HG03103 (cell line): ENCODE results near the gene TAS2R60.
"Not testable (repeated sequence)": the region's sequence is repeated elsewhere in the genome, so short reads cannot be mapped to it uniquely, and the experiment has no call there.

ENCODE experiments used
- ATAC-seq: cut with Tn5 transposase; IDR thresholded peaks from one replicate; pipeline ENCODE4 v1.9.1; 2021; ENCODE audit warnings: low read depth; ENCODE audit not compliant: unreplicated experiment

Gene TAS2R60

GRCh38 chr7:143467724-143468123, 24.5 kb downstream of the TAS2R60 start:
- ATAC-seq, result no peak

DNA sequence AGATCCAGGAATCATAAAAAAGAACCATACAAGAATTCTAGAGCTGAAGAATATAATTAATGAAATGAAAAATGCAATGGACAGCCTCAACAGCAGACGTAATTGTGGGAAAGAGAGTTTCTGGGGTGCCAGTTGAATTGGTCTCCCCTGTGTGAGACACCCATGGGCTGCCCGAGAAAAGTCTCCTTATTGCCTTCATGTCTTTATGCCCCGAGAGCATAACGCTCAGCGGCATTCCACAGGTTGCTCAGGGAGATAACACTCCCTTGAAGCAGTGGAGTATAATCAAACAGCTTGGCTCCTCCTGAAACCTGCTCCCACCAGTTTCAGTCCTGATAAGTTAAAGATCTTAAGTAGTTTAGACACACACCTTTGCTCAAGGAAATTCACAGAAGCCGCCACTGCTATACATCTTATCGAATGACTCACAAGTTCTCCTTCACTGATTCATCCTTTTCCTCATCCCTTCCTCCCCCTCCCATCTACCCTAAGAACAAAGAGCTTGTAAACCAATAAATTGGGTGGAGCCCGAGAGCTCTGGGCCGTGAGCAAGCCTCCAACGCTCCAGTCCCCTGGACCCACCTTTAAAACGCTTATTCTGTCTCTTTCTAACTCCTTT, 28.9 kb downstream of the TAS2R60 start:
- ATAC-seq, result not testable (repeated sequence)

GRCh38 chr7:143477501-143478150, 34.4 kb downstream of the TAS2R60 start, which contains the start of gene TAS2R41:
TSS of gene TAS2R41 (plus strand) at chr7:143477873. CDS start at chr7:143477873, 0 bp downstream.
- ATAC-seq, result no peak

- no peak for ATAC-seq
Measured at GRCh38 chr7:143479055-143479766, 36.0 kb downstream of the TAS2R60 start.

DNA sequence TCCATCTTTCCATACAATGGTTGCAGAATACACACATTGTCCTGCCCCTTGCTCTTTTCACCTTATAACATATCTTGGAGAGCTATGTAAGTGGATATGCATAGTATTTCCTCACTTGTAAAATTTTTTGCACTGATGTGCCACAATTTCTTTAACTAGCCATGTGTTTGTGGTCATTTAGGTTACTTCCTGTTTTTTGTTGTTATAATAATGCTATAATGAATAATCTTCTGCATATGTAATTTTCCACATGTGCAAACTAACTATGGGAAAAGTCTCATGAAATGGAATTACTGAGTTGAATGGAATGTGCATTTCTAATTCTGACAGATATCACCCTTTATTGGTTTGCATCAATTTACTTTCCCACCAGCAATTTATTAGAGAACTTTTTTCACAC, 37.2 kb downstream of the TAS2R60 start:
- no peak for ATAC-seq

DNA sequence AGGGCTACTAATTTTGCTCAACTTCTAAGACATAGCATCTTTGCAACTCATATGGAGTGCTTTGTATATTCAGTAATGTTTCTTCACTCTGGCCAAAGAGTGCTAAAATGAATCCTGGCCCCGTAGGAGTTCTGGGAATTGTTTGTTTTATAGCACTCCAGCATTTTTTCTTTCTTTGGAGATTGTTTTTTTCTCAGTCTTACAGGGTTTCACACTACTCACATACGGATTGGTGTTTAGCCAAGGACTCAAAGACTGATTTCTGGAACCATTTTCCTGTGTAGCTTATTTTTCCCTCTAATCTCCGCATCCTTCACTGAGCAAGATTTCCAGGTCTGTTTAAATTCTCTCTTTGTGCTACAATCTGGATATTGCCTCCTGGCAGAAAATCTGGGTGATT, 40.9 kb downstream of the TAS2R60 start:
- no peak for ATAC-seq

DNA sequence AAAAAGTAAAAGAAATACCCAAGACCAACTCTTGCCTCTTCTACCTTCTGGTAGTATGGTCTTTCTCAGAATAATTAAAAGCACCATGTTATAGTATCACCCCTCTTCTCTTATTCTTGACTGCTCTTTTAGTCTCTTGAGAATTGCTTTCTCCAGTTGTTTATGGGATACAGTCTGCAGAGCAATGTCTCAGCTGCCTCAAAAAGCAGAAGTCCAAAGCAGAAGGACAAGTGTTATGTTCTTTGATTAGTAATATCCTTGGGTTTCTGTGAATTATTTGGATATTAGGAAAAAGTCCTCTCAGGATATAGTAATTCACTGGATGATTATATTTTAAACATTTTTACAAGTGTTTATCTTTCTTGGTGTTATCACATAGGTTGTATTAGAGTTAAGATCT, 41.8 kb downstream of the TAS2R60 start:
- ATAC-seq, result no peak

GRCh38 chr7:143485500-143485899, 42.2 kb downstream of the TAS2R60 start:
- ATAC-seq, result no peak

- ATAC-seq, result not testable (repeated sequence)
Measured at GRCh38 chr7:143486266-143486665, 43.0 kb downstream of the TAS2R60 start.

DNA sequence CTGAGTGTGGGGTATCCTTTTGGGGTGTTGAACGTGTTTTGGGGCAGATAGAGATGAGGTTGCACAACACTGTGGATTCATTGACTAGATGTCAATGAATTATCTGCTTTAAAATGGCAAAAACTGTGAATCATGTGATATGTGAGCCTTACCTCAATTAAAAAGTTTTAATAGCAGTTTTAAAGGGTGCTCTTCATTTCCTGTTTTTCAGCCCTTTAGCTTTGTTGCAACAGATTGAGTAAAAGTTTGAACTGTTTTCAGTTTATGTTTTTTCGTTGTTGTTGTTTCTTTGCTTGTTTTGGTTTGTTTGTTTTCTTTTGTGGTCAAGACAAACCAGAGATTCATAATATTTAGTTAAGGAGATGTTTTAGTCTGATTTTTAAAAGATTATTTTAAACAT, 43.8 kb downstream of the TAS2R60 start:
- ATAC-seq, result no peak

GRCh38 chr7:143487566-143487965, 44.3 kb downstream of the TAS2R60 start:
- ATAC-seq, result no peak

DNA sequence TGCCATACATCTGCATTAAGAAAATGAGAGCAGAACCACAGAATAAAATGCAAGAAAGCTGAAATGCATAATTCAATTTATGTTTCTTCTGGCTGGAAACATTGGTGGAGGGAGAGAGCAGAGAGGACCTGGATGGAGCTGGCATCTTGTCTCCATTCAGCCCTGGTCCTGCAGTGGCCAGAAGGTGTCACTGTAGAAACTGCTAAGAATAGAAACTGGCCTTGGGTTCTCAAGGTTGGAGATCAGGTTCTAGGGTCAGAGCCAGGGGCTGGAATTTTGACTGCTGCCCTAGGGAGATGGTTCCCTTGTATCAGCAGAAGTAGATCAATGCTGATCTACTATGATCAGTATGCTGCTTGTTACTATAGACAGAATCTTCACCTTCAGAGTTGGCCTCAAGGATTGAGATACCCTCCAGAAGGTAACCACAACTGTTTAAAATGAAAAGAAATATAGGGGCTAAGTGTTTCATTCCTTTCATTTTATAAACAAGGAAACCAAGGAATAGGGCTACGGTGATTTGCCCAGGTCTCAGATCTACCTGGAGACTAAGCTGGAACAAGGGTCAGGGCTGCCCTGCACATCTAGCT, 47.6 kb downstream of the TAS2R60 start:
- no peak for ATAC-seq

DNA sequence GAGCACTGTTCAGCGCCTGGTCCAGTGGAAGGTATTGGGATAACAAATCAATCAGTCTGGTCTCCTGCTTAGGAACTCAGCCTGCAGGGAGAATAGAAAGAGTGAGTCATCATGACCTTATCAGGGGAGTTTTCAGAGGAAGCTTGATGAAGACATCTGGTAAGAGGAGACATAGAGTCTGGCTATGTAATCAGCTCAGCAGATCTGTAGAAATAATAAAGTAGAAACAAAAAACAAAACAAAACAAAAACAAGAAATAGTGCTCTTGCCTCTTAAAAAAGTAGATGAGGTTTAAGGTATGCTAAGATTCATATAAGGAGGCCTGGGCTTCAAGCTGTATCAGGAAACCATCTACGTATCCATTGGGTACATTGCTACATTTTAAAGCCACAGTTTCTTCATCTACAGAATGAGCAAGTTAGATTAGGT, 48.8 kb downstream of the TAS2R60 start:
- ATAC-seq, result no peak

DNA sequence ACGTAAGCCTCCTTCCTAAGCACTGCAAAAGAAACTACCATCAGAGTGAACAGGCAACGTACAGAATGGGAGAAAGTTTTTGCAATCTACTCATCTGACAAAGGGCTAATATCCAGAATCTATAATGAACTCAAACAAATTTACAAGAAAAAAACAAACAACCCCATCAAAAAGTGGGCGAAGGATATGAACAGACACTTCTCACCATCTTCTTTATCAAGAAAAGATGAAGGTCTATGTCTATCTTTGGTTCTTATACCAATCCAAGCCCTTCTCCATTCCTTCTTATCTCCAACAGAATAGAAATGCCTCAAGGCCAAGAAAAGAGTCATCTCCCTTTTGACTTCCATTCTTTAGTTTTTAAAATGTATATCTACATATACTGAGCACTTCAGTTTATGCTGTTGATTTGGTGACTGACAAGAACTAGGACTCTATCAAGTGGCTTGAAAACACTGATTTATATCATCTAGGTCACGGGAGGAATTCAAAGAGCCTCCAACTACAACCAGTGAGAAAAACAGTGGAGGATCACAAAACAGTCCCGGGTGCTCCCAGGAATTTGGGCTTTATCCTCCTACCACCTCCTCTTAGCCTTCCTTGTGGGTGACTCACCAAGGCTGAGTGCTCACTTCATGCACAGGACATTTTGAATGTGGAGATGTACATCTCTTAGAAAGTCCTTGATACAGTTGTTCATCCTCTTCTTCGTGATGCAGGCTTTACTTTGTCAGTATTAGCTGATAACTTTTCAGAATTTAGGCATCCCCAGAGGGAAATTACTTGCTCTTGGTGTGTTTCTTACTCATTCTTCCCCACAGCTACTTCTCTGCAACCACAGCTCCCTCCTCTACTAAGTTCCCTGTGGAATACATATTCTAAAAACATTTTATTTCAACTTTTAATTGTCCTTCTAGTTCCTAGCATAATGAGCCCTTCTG, 49.8 kb downstream of the TAS2R60 start:
- ATAC-seq, result no peak

DNA sequence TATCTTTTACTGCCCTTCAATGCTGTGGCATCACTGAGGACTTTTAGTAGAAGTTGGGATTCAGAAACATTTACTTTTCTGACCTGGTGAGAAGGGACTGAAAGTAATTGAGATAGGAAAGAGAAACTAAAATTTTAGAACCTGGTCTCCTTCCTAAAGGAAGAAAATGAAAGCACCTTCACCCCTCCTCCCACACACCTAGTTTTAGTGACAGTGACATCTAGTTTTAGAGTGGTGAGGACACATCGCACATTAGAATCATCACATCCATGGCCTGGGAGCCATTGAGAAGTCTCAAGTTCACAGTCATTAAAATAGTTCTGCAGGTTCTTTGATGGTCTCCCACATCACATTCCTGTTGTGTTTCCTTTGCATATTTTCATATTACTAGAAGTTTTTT, 50.5 kb downstream of the TAS2R60 start:
- ATAC-seq, result no peak
